Smooth muscle cell of bladder (primary cell): ENCODE results near the gene ZNF620. TPM values are rescaled to one million over a fixed set of nuclear protein-coding genes. Genes with fewer than 3 reads are reported as not detected.

Experiments used
- total RNA-seq: library from RNA; depleted of rRNA; stranded (reverse); fragments of >200 nt; gene quantifications from 2 replicates; pipeline ENCODE4 v1.2.3, GENCODE V29; 2014

ZNF620 gene
- 0.83 and 0.85 TPM in 2 replicates for total RNA-seq

GRCh38 chr3:40505599-40506462 lies at the start of gene ZNF620:
ZNF620 (plus strand) TSS chr3:40506039; CDS start chr3:40506353, 314 bp downstream.

GRCh38 chr3:40456940-40457823 lies 48.7 kb upstream of the ZNF620 start, which contains the start of gene RPL14:
RPL14 (plus strand) TSS chr3:40457339; CDS start chr3:40457472, 133 bp downstream.

GRCh38 chr3:40476478-40477470 lies 29.1 kb upstream of the ZNF620 start, which contains the start of gene ZNF619:
ZNF619 (plus strand) TSS chr3:40477122; CDS start chr3:40477980, 858 bp downstream.

GRCh38 chr3:40524568-40525285 lies 18.9 kb downstream of the ZNF620 start, which contains the start of gene ZNF621:
ZNF621 (plus strand) TSS chr3:40524960; CDS start chr3:40525841, 881 bp downstream.

Other genes with a start within 250 kb of the ZNF620 start
- gene EIF1B, start 196.3 kb upstream of the ZNF620 start, total RNA-seq = 13.6 and 14.2 TPM in 2 replicates
- gene ENTPD3, start 118.9 kb upstream of the ZNF620 start, total RNA-seq = 0.09 and 0.14 TPM in 2 replicates
- 386 and 534 TPM in 2 replicates for gene RPL14, start 48.7 kb upstream of the ZNF620 start, total RNA-seq
- gene ZNF619, start 28.9 kb upstream of the ZNF620 start, total RNA-seq = 5.4 and 5.6 TPM in 2 replicates
- gene ZNF621, start 18.9 kb downstream of the ZNF620 start, total RNA-seq = 12.5 and 12.7 TPM in 2 replicates